ENCODE data around the gene CSRNP3.
"Not testable (repeated sequence)": the region's sequence is repeated elsewhere in the genome, so short reads cannot be mapped to it uniquely, and the experiment has no call there.

CSRNP3 gene

GRCh38 chr2:165660361-165660760 lies 190.9 kb downstream of the CSRNP3 start:
- no peak for DNase-seq (ENCODE audit: low spot score in 2 of 2)
- Mint-ChIP-seq H3K27ac (no peak overlapping the region), H3K4me1 (peaks cover 2% of the 10 kb centered on the region), H3K9me3 (no peaks in the 10 kb centered on the region), H3K4me3 (no peak overlapping the region), H3K36me3 (no peaks in the 10 kb centered on the region), H3K27me3 (peaks cover 8% of the 10 kb centered on the region)
- peak; percentile 64 for ATAC-seq (ENCODE audit: low read depth)

- Mint-ChIP-seq H3K27me3 (peaks cover 8% of the 10 kb centered on the region), H3K27ac (no peak overlapping the region), H3K4me3 (no peak overlapping the region), H3K36me3 (peaks cover 6% of the 10 kb centered on the region), H3K4me1 (peaks cover 11% of the 10 kb centered on the region), H3K9me3 (peaks cover 14% of the 10 kb centered on the region)
- no peak for DNase-seq (ENCODE audit: low spot score in 2 of 2)
- ATAC-seq (ENCODE audit: low read depth): no peak
Measured at GRCh38 chr2:165662720-165663119, 193.2 kb downstream of the CSRNP3 start.

- peaks cover 9% of the 10 kb centered on the region for H3K4me1 Mint-ChIP-seq
- no peaks in the 10 kb centered on the region for H3K27me3 Mint-ChIP-seq
- no peak overlapping the region for H3K4me3 Mint-ChIP-seq
- DNase-seq (ENCODE audit: low spot score in 2 of 2): no peak
- peak overlapping the region; percentile 72 for H3K27ac Mint-ChIP-seq
- peaks cover 14% of the 10 kb centered on the region for H3K9me3 Mint-ChIP-seq
- no peak for ATAC-seq (ENCODE audit: low read depth)
- H3K36me3 Mint-ChIP-seq: peaks cover 6% of the 10 kb centered on the region
Measured at GRCh38 chr2:165665614-165666013, 196.1 kb downstream of the CSRNP3 start.

GRCh38 chr2:165666073-165666472 lies 196.6 kb downstream of the CSRNP3 start:
- H3K27me3 Mint-ChIP-seq; H3K36me3 Mint-ChIP-seq; H3K4me1 Mint-ChIP-seq; ATAC-seq (ENCODE audit: low read depth); H3K4me3 Mint-ChIP-seq; DNase-seq (ENCODE audit: low spot score in 2 of 2): not testable (repeated sequence)
- Mint-ChIP-seq H3K9me3 (peaks cover 16% of the 10 kb centered on the region), H3K27ac (peak overlapping the region; percentile 72)

DNA sequence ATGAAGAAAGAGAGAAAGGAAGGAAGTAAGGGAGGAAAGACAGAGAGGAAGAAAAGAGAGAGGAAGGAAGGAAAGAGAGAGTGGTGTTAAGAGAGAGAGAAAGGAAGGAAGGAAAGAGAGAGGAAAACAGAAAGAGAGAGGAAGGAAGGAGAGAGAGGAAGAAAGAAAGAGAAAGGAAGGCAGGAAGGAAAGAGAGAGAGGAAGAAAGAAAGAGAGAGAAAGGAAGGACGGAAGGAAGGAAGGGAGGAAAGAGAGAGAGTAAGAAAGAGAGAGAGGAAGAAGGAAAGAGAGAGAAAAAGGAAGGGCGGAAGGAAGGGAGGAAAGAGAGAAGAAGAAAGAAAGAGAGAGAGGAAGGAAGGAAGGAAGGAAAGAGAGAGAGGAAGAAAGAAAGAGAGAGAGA lies 197.1 kb downstream of the CSRNP3 start:
- H3K4me1 Mint-ChIP-seq: peaks cover 10% of the 10 kb centered on the region
- H3K27ac Mint-ChIP-seq: peak overlapping the region; percentile 72
- no peak for DNase-seq (ENCODE audit: low spot score in 2 of 2)
- peaks cover 17% of the 10 kb centered on the region for H3K9me3 Mint-ChIP-seq
- H3K27me3 Mint-ChIP-seq: no peaks in the 10 kb centered on the region
- H3K36me3 Mint-ChIP-seq: peaks cover 6% of the 10 kb centered on the region
- ATAC-seq (ENCODE audit: low read depth): no peak
- no peak overlapping the region for H3K4me3 Mint-ChIP-seq

DNA sequence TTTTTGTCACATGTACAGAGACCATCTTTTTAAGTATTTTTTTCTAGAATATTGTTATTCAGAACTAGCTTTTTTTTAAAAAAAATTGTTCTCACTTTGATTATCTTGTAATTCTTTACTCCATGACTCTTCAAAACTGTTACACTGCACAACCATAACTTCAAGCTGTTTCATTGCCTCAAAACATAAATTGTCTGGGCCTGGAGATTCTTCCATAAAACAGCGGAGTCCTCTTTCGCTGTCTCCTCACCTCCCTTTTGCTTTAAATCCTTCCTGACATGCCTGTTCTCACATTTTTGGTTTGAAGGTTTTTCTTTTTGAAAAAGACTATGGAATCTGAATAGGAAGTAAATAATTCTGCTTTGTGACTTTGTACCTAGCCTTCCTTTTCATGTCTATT lies 197.9 kb downstream of the CSRNP3 start:
- Mint-ChIP-seq H3K4me3 (no peak overlapping the region), H3K27ac (no peak overlapping the region), H3K4me1 (peaks cover 15% of the 10 kb centered on the region)

DNA sequence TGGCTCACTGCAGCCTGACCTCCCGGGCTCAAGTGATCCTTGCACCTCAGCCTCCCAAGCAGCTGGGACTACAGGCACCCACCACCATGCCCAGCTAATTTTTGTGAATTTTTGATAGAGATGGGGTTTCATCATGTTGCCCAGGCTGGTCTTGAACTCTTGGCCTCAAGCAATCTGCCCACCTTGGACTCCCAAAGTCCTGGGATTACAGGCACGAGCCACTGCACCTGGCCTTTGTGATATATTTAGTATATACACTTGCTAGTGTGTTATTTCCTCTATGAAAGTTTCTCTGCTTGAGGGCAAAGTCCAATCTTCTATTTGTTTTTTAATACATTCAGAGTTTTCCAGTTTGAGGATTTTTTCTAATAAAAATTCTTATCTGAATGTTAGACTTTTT lies 205.3 kb downstream of the CSRNP3 start:
- Mint-ChIP-seq H3K9me3 (peaks cover 5% of the 10 kb centered on the region), H3K36me3 (no peaks in the 10 kb centered on the region), H3K4me1 (peaks cover 9% of the 10 kb centered on the region), H3K27ac (no peak overlapping the region), H3K27me3 (peaks cover 4% of the 10 kb centered on the region), H3K4me3 (no peak overlapping the region)
- DNase-seq (ENCODE audit: low spot score in 2 of 2): no peak
- ATAC-seq (ENCODE audit: low read depth): no peak

More for the DNA sequence above, 197.9 kb downstream of the CSRNP3 start:
- H3K9me3 Mint-ChIP-seq: peaks cover 19% of the 10 kb centered on the region
- H3K36me3 Mint-ChIP-seq: peaks cover 6% of the 10 kb centered on the region
- DNase-seq (ENCODE audit: low spot score in 2 of 2) (no peak), ATAC-seq (ENCODE audit: low read depth) (no peak)
- no peaks in the 10 kb centered on the region for H3K27me3 Mint-ChIP-seq

- H3K4me1 Mint-ChIP-seq: peaks cover 9% of the 10 kb centered on the region
- no peak for DNase-seq (ENCODE audit: low spot score in 2 of 2)
- H3K9me3 Mint-ChIP-seq: peaks cover 5% of the 10 kb centered on the region
- no peak overlapping the region for H3K4me3 Mint-ChIP-seq
- H3K27ac Mint-ChIP-seq: no peak overlapping the region
- H3K27me3 Mint-ChIP-seq: peaks cover 4% of the 10 kb centered on the region
- H3K36me3 Mint-ChIP-seq: no peaks in the 10 kb centered on the region
- no peak for ATAC-seq (ENCODE audit: low read depth)
Measured at GRCh38 chr2:165675551-165675968, 206.1 kb downstream of the CSRNP3 start.

GRCh38 chr2:165678882-165679281 lies 209.4 kb downstream of the CSRNP3 start:
- DNase-seq (ENCODE audit: low spot score in 2 of 2) (no peak), ATAC-seq (ENCODE audit: low read depth) (no peak)
- H3K27ac Mint-ChIP-seq: no peak overlapping the region
- H3K36me3 Mint-ChIP-seq: no peaks in the 10 kb centered on the region
- H3K4me3 Mint-ChIP-seq: no peak overlapping the region
- H3K4me1 Mint-ChIP-seq: no peaks in the 10 kb centered on the region
- peaks cover 5% of the 10 kb centered on the region for H3K27me3 Mint-ChIP-seq
- H3K9me3 Mint-ChIP-seq: no peaks in the 10 kb centered on the region

DNA sequence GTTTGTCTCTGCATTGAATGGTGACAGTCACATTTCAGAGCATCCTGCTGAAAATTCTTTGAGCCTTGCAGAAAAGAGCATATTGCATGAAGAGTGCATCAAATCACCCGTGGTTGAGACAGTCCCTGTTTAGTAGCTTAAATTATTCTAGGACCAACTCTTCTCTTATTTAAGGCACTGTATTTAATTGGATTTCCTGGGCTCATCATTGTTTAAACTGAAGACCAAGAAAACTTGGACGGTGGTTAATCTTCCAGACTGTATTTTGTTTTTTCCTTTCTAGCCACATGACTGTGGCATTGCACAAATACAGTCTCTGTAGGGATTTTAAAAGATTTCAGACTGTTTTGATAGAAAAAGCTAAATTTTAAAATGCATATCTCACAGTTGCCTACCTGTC lies 210.1 kb downstream of the CSRNP3 start:
- H3K4me3 Mint-ChIP-seq: no peak overlapping the region
- ATAC-seq (ENCODE audit: low read depth) (no peak), DNase-seq (ENCODE audit: low spot score in 2 of 2) (no peak)
- peaks cover 6% of the 10 kb centered on the region for H3K27me3 Mint-ChIP-seq
- no peaks in the 10 kb centered on the region for H3K36me3 Mint-ChIP-seq
- no peak overlapping the region for H3K27ac Mint-ChIP-seq
- H3K4me1 Mint-ChIP-seq: no peaks in the 10 kb centered on the region
- H3K9me3 Mint-ChIP-seq: no peaks in the 10 kb centered on the region

DNA sequence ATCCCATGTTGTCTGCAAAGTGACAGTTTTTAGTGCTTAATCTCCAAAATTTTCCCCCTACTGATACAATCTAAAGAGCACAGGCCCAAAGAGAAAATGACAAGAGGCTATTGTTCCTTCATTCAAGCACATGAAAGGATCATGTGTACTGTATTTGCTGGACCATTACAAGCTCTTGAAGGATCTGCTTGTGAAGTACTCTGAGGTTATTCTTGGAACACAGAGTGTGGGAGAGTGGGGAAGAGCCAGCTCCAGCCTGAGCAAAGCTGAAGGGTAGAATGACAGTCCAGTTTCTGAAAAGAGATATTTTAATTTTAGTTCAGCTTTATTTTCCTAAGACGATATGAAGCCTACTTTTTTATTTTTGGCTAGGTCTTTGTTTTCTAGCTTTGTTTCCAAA lies 212.3 kb downstream of the CSRNP3 start:
- no peaks in the 10 kb centered on the region for H3K36me3 Mint-ChIP-seq
- peaks cover 7% of the 10 kb centered on the region for H3K27me3 Mint-ChIP-seq
- no peaks in the 10 kb centered on the region for H3K9me3 Mint-ChIP-seq
- ATAC-seq (ENCODE audit: low read depth) (no peak), DNase-seq (ENCODE audit: low spot score in 2 of 2) (no peak)
- H3K4me3 Mint-ChIP-seq: no peak overlapping the region
- H3K27ac Mint-ChIP-seq: no peak overlapping the region
- no peaks in the 10 kb centered on the region for H3K4me1 Mint-ChIP-seq

- DNase-seq (ENCODE audit: low spot score in 2 of 2) (no peak), ATAC-seq (ENCODE audit: low read depth) (no peak)
- Mint-ChIP-seq H3K36me3 (no peaks in the 10 kb centered on the region), H3K4me1 (no peaks in the 10 kb centered on the region), H3K4me3 (no peak overlapping the region), H3K27ac (no peak overlapping the region), H3K9me3 (no peaks in the 10 kb centered on the region), H3K27me3 (peaks cover 9% of the 10 kb centered on the region)
Measured at GRCh38 chr2:165682546-165682945, 213.0 kb downstream of the CSRNP3 start.

DNA sequence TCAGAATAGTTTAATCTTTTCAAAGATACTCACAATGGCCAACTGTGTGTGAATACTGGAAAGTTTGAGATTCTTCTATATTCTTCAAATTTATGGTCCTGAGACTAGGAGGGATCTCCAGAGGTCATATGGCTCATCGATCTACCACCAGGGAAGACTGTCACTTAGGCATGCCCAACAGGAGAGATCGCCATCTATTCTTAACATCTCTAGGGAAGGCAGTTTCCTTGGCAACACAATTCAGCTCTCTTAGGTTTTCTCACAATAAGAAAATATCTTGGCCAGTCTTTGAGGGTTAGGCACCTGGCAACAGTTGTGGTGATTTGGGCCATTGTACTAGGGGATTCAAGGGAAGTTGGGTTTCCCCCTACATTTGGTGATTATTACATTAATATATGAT lies 217.3 kb downstream of the CSRNP3 start:
- Mint-ChIP-seq H3K27ac (no peak overlapping the region), H3K27me3 (peaks cover 6% of the 10 kb centered on the region), H3K9me3 (no peaks in the 10 kb centered on the region), H3K36me3 (no peaks in the 10 kb centered on the region), H3K4me3 (no peak overlapping the region), H3K4me1 (no peaks in the 10 kb centered on the region)
- ATAC-seq (ENCODE audit: low read depth) (no peak), DNase-seq (ENCODE audit: low spot score in 2 of 2) (no peak)

- Mint-ChIP-seq H3K4me3 (no peak overlapping the region), H3K27me3 (peaks cover 6% of the 10 kb centered on the region), H3K9me3 (no peaks in the 10 kb centered on the region), H3K4me1 (no peaks in the 10 kb centered on the region), H3K36me3 (no peaks in the 10 kb centered on the region), H3K27ac (no peak overlapping the region)
- no peak for ATAC-seq (ENCODE audit: low read depth)
- no peak for DNase-seq (ENCODE audit: low spot score in 2 of 2)
Measured at GRCh38 chr2:165687426-165688002, 218.0 kb downstream of the CSRNP3 start.

DNA sequence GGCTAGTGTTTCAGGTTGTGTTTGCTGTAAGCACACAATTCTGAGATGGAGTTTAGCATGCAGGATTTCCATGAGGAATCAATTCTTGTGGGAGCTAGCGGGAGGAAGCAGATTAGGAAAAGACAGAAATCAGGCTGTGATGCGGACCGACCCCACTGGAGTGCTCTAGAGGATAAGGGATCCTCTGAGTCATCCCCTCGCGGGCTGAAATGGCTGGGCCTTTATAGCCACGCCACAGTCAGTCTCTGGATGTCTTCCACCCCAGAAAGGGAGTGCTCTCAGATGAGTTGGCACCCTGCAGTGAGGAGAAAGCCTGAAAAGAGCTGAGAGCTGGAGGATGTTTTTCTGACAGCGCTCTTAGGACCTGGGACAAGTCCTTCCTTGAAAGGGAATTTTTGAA lies 222.1 kb downstream of the CSRNP3 start:
- Mint-ChIP-seq H3K4me1 (no peaks in the 10 kb centered on the region), H3K36me3 (no peaks in the 10 kb centered on the region), H3K9me3 (no peaks in the 10 kb centered on the region), H3K4me3 (no peak overlapping the region), H3K27ac (no peak overlapping the region), H3K27me3 (peaks cover 2% of the 10 kb centered on the region)
- DNase-seq (ENCODE audit: low spot score in 2 of 2) (no peak), ATAC-seq (ENCODE audit: low read depth) (no peak)

Measured in memory B cell (primary cell).